ENCODE results near the gene ZCCHC2. TPM values are rescaled to one million over a fixed set of nuclear protein-coding genes. Genes with fewer than 3 reads are reported as not detected.
A peak's percentile ranks its signal among the peaks of the same experiment; 100 is the strongest.

ZCCHC2 gene
- total RNA-seq, 6 donors from 2014 or later: 29.9 to 60.8 (median 40.6) TPM

- peak; percentile 19 to 56 for ATAC-seq (ENCODE audit: low FRiP score in 2 of 2)
- H3K4me1 ChIP-seq: peaks cover 5 to 15% (median 5%) of the 10 kb centered on the region in 4 donors
- no peaks in the 10 kb centered on the region for H3K27me3 ChIP-seq
- TF ChIP-seq POLR2A (IDR thresholded peaks at IDR 0.05) (no peak), EP300 (IDR thresholded peaks at IDR 0.05) (no peak), POLR2AphosphoS5 (IDR thresholded peaks at IDR 0.05) (no peak), CTCF (IDR thresholded peaks at IDR 0.05) (no peak)
- no peaks in the 10 kb centered on the region for H3K36me3 ChIP-seq
- DNase-seq: no peak
- 47 to 53% methylated on average over 8 of the region's 8 CpGs for WGBS, 2 donors
- H3K27ac ChIP-seq: peak overlapping the region; percentile 69 to 84 (median 80)
- H3K4me3 ChIP-seq: peak overlapping the region; percentile 36 to 57 (median 45)
- no peaks in the 10 kb centered on the region for H3K9me3 ChIP-seq
These were observed 16.9 kb upstream of the ZCCHC2 start for GRCh38 chr18:62505669-62506494.

- Histone ChIP-seq H3K27ac (peak overlapping the region; percentile 69 to 84 (median 80)), H3K36me3 (no peaks in the 10 kb centered on the region), H3K4me1 (peaks cover 5 to 17% (median 5%) of the 10 kb centered on the region in 4 donors), H3K4me3 (peak overlapping the region; percentile 15 to 57 (median 43)), H3K9me3 (peaks cover 0 to under 1% (median 0%) of the 10 kb centered on the region in 4 donors), H3K27me3 (no peaks in the 10 kb centered on the region)
- TF ChIP-seq EP300 (IDR thresholded peaks at IDR 0.05): no peak
- TF ChIP-seq POLR2A (IDR thresholded peaks at IDR 0.05): no peak
- no peak for TF ChIP-seq CTCF (IDR thresholded peaks at IDR 0.05)
- no peak for TF ChIP-seq POLR2AphosphoS5 (IDR thresholded peaks at IDR 0.05)
- DNase-seq (no peak), ATAC-seq (ENCODE audit: low FRiP score in 2 of 2) (peak in 1 of 2 donors; percentile 56)
- whole genome bisulfite sequencing, 2 donors: 40% methylated on average over 7 of the region's 7 CpGs
These were observed 16.2 kb upstream of the ZCCHC2 start for GRCh38 chr18:62506495-62507143.

- Histone ChIP-seq H3K36me3 (no peaks in the 10 kb centered on the region), H3K4me1 (peaks cover 5 to 17% (median 5%) of the 10 kb centered on the region in 4 donors), H3K27ac (no peak overlapping the region), H3K4me3 (no peak overlapping the region), H3K9me3 (peaks cover 11 to 23% (median 15%) of the 10 kb centered on the region in 4 donors), H3K27me3 (no peaks in the 10 kb centered on the region)
- DNase-seq: no peak
- no peak for TF ChIP-seq EP300 (IDR thresholded peaks at IDR 0.05)
- no peak for TF ChIP-seq POLR2AphosphoS5 (IDR thresholded peaks at IDR 0.05)
- TF ChIP-seq CTCF (IDR thresholded peaks at IDR 0.05): no peak
- no peak for TF ChIP-seq POLR2A (IDR thresholded peaks at IDR 0.05)
- WGBS, 2 donors: 70 to 78% methylated on average over 1 of the region's 1 CpG
- ATAC-seq (ENCODE audit: low FRiP score in 2 of 2): no peak
These were observed 13.0 kb upstream of the ZCCHC2 start for GRCh38 chr18:62509779-62510178.

- TF ChIP-seq POLR2AphosphoS5 (IDR thresholded peaks at IDR 0.05) (no peak), POLR2A (IDR thresholded peaks at IDR 0.05) (no peak)
- DNase-seq (no peak), ATAC-seq (ENCODE audit: low FRiP score in 2 of 2) (no peak)
- Histone ChIP-seq H3K4me3 (no peak overlapping the region), H3K27ac (no peak overlapping the region), H3K27me3 (no peaks in the 10 kb centered on the region), H3K36me3 (no peaks in the 10 kb centered on the region), H3K9me3 (peaks cover 11 to 23% (median 15%) of the 10 kb centered on the region in 4 donors), H3K4me1 (peaks cover 2 to 14% (median 3%) of the 10 kb centered on the region in 4 donors)
- WGBS, 2 donors: 70 to 86% methylated on average over 2 of the region's 2 CpGs
These were observed 12.0 kb upstream of the ZCCHC2 start for GRCh38 chr18:62510789-62511188.

- peaks cover 0 to 6% (median 0%) of the 10 kb centered on the region in 4 donors for H3K4me1 ChIP-seq
- no peak for TF ChIP-seq CTCF (IDR thresholded peaks at IDR 0.05)
- TF ChIP-seq POLR2AphosphoS5 (IDR thresholded peaks at IDR 0.05): no peak
- TF ChIP-seq POLR2A (IDR thresholded peaks at IDR 0.05): no peak
- no peak for TF ChIP-seq EP300 (IDR thresholded peaks at IDR 0.05)
- H3K27ac ChIP-seq: no peak overlapping the region
- no peak overlapping the region for H3K4me3 ChIP-seq
- WGBS, 2 donors: 80 to 97% methylated on average over 1 of the region's 1 CpG
- H3K27me3 ChIP-seq: no peaks in the 10 kb centered on the region
- DNase-seq: no peak
- ATAC-seq (ENCODE audit: low FRiP score in 2 of 2): no peak
- no peaks in the 10 kb centered on the region for H3K36me3 ChIP-seq
- peaks cover 11 to 23% (median 15%) of the 10 kb centered on the region in 4 donors for H3K9me3 ChIP-seq
These were observed 10.3 kb upstream of the ZCCHC2 start for GRCh38 chr18:62512532-62512931.

Data from upper lobe of left lung (tissue), 6 donors.